Endodermal cell (in vitro differentiated cells): ENCODE data around the gene MAPK8IP1. TPM values are rescaled to one million over a fixed set of nuclear protein-coding genes. Genes with fewer than 3 reads are reported as not detected.

Source experiments
- DNase-seq: peaks from one replicate; pipeline ENCODE4 v3.0.0-alpha.2; 2017
- H3K27ac ChIP-seq: 2 replicates; pipeline ENCODE4 v1.5.1; 2013; ENCODE audit warnings: mild to moderate bottlenecking, low read depth, low read length, moderate library complexity
- H3K27me3 ChIP-seq: 2 replicates; pipeline ENCODE4 v1.6.1; 2013; ENCODE audit warnings: mild to moderate bottlenecking, low read length, moderate library complexity; ENCODE audit not compliant: insufficient read depth, control insufficient read depth, poor library complexity, severe bottlenecking
- H3K36me3 ChIP-seq: 2 replicates; pipeline ENCODE4 v1.7.0; 2013; ENCODE audit warnings: mild to moderate bottlenecking, low read length, moderate library complexity; ENCODE audit not compliant: control insufficient read depth, insufficient read depth
- H3K4me1 ChIP-seq: one replicate; pipeline ENCODE4 v1.7.0; 2013; ENCODE audit warnings: low read length; ENCODE audit not compliant: control insufficient read depth, insufficient read depth
- H3K4me3 ChIP-seq: 2 replicates; pipeline ENCODE4 v1.5.1; 2013; ENCODE audit warnings: mild to moderate bottlenecking, low read length, moderate library complexity
- H3K9ac ChIP-seq: 2 replicates; pipeline ENCODE4 v1.6.1; 2013; ENCODE audit warnings: mild to moderate bottlenecking, low read length, moderate library complexity; ENCODE audit not compliant: poor library complexity, severe bottlenecking; ENCODE audit errors: extremely low read depth
- H3K9me3 ChIP-seq: 2 replicates; pipeline ENCODE4 v1.6.1; 2013; ENCODE audit warnings: mild to moderate bottlenecking, low read length, moderate library complexity; ENCODE audit not compliant: control insufficient read depth
- H3K27ac Mint-ChIP-seq: 2 replicates; pipeline ENCODE4 v1.8.0; 2020; ENCODE audit warnings: mixed read lengths
- H3K27me3 Mint-ChIP-seq: 2 replicates; pipeline ENCODE4 v1.8.0; 2021; ENCODE audit warnings: mild to moderate bottlenecking, mixed read lengths; ENCODE audit not compliant: insufficient read depth
- H3K36me3 Mint-ChIP-seq: 2 replicates; pipeline ENCODE4 v1.8.0; 2020; ENCODE audit warnings: low read depth, mixed read lengths
- H3K4me1 Mint-ChIP-seq: 2 replicates; pipeline ENCODE4 v1.8.0; 2020; ENCODE audit warnings: mixed read lengths
- H3K4me3 Mint-ChIP-seq: 2 replicates; pipeline ENCODE4 v1.8.0; 2020; ENCODE audit warnings: mild to moderate bottlenecking, moderate library complexity, mixed read lengths
- H3K9me3 Mint-ChIP-seq: 2 replicates; pipeline ENCODE4 v1.8.0; 2020; ENCODE audit warnings: mild to moderate bottlenecking, mixed read lengths
- WGBS, 2 experiments: methylation state at CpG; one replicate each; pipeline versions ENCODE4 v1.1.5 to v1.1.7; 2013; ENCODE audit warnings: missing lambda C conversion rate in 2 of 2, mixed read lengths in 1 of 2; ENCODE audit not compliant: insufficient coverage in 1 of 2, insufficient read length in 1 of 2; 5-methylcytosine and 5-hydroxymethylcytosine counted together
- total RNA-seq, 2 donors: library from RNA; stranded (reverse); fragmentation: NEBNext Ultra II Directional in 1 of 2; extraction: Animal tissue kit (Norgen Biotek cat#: 25700) in 1 of 2; gene quantifications; 2 replicates in 1 of 2; 3 replicates in 1 of 2; pipeline ENCODE4 v1.2.1, GENCODE V29; 2021
- TF ChIP-seq, protein P1 (sequence below): fragments of 200-600 bp; sonication (generic); conservative IDR thresholded peaks from 2 replicates; pipeline ENCODE4 v1.5.0; 2021; ENCODE audit warnings: antibody characterized with exemption, mild to moderate bottlenecking

Gene MAPK8IP1
- total RNA-seq, 2 donors from 2014 or later, result 11.2 to 12.8 TPM

- H3K4me1 Mint-ChIP-seq, result peaks cover 13% of the 10 kb centered on the region
- H3K27me3 ChIP-seq, result peaks cover 31% of the 10 kb centered on the region
- peak overlapping the region; percentile 60 for H3K4me3 Mint-ChIP-seq
- no peaks in the 10 kb centered on the region for H3K36me3 ChIP-seq
- no peaks in the 10 kb centered on the region for H3K9me3 Mint-ChIP-seq
- no peaks in the 10 kb centered on the region for H3K9me3 ChIP-seq
- TF ChIP-seq, protein P1, sequence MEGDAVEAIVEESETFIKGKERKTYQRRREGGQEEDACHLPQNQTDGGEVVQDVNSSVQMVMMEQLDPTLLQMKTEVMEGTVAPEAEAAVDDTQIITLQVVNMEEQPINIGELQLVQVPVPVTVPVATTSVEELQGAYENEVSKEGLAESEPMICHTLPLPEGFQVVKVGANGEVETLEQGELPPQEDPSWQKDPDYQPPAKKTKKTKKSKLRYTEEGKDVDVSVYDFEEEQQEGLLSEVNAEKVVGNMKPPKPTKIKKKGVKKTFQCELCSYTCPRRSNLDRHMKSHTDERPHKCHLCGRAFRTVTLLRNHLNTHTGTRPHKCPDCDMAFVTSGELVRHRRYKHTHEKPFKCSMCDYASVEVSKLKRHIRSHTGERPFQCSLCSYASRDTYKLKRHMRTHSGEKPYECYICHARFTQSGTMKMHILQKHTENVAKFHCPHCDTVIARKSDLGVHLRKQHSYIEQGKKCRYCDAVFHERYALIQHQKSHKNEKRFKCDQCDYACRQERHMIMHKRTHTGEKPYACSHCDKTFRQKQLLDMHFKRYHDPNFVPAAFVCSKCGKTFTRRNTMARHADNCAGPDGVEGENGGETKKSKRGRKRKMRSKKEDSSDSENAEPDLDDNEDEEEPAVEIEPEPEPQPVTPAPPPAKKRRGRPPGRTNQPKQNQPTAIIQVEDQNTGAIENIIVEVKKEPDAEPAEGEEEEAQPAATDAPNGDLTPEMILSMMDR, result no peak
- H3K4me3 ChIP-seq, result no peak overlapping the region
- peaks cover 14% of the 10 kb centered on the region for H3K36me3 Mint-ChIP-seq
- WGBS, 2 experiments, result 90 to 92% methylated on average over 4 to 6 of the region's 6 CpGs
- H3K27ac Mint-ChIP-seq, result no peak overlapping the region
- H3K27ac ChIP-seq, result no peak overlapping the region
- DNase-seq, result no peak
- H3K4me1 ChIP-seq, result no peaks in the 10 kb centered on the region
- H3K27me3 Mint-ChIP-seq, result peaks cover 21% of the 10 kb centered on the region
- no peak overlapping the region for H3K9ac ChIP-seq
These were observed 16.2 kb downstream of the MAPK8IP1 start for GRCh38 chr11:45901626-45902025.

- Histone ChIP-seq H3K4me3 (no peak overlapping the region), H3K27ac (no peak overlapping the region), H3K4me1 (no peaks in the 10 kb centered on the region), H3K9me3 (no peaks in the 10 kb centered on the region), H3K27me3 (peaks cover 23% of the 10 kb centered on the region), H3K9ac (no peak overlapping the region), H3K36me3 (no peaks in the 10 kb centered on the region)
- Mint-ChIP-seq H3K36me3 (peaks cover 14% of the 10 kb centered on the region), H3K9me3 (no peaks in the 10 kb centered on the region), H3K27ac (no peak overlapping the region), H3K27me3 (peaks cover 18% of the 10 kb centered on the region), H3K4me3 (no peak overlapping the region), H3K4me1 (peaks cover 13% of the 10 kb centered on the region)
- DNase-seq, result no peak
- 94 to 95% methylated on average over 35 to 56 of the region's 56 CpGs for WGBS, 2 experiments
- TF ChIP-seq, protein P1, result no peak
These were observed 17.3 kb downstream of the MAPK8IP1 start for GRCh38 chr11:45902452-45903380.

DNA sequence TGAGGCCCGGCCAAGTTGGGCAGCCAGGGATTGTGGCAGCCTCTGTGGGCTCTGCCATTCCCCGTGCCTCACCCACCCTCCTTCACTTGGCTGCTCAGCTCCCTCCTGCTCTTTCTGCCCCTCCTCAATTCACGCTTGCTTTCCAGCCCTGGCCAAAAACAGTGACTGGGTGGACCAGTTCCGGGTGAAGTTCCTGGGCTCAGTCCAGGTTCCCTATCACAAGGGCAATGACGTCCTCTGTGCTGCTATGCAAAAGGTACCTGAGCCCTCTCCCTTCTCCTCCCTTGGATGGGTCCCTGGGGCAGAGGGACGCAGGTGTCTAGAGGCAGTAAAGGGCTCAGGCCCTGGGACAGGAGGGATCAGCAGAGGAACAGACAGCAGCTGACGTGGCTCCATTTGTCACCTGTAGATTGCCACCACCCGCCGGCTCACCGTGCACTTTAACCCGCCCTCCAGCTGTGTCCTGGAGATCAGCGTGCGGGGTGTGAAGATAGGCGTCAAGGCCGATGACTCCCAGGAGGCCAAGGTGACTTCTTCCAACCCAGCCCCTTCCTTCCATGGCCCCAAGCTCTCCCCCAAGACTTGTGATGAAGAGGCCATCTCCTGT is 19.0 kb downstream of the MAPK8IP1 start:
- Histone ChIP-seq H3K27ac (no peak overlapping the region), H3K36me3 (no peaks in the 10 kb centered on the region), H3K9ac (no peak overlapping the region), H3K4me1 (no peaks in the 10 kb centered on the region), H3K4me3 (no peak overlapping the region), H3K27me3 (peaks cover 15% of the 10 kb centered on the region), H3K9me3 (no peaks in the 10 kb centered on the region)
- H3K4me1 Mint-ChIP-seq, result peaks cover 13% of the 10 kb centered on the region
- DNase-seq, result no peak
- no peak overlapping the region for H3K27ac Mint-ChIP-seq
- peaks cover 14% of the 10 kb centered on the region for H3K36me3 Mint-ChIP-seq
- H3K27me3 Mint-ChIP-seq, result peaks cover 16% of the 10 kb centered on the region
- TF ChIP-seq, protein P1, result no peak
- WGBS, 2 experiments, result 89 to 96% methylated on average over 6 to 15 of the region's 15 CpGs
- H3K4me3 Mint-ChIP-seq, result no peak overlapping the region
- H3K9me3 Mint-ChIP-seq, result no peaks in the 10 kb centered on the region
